HCEC 1CT (cell line): ENCODE results near the gene VTI1A.
"Not testable (repeated sequence)": the region's sequence is repeated elsewhere in the genome, so short reads cannot be mapped to it uniquely, and the experiment has no call there.

ENCODE experiments used
- DNase-seq: peaks from one replicate; pipeline ENCODE4 v3.0.0-alpha.2; 2017

Gene VTI1A

GRCh38 chr10:112456533-112456932, 9.5 kb downstream of the VTI1A start:
- no peak for DNase-seq

- no peak for DNase-seq
Measured at GRCh38 chr10:112460366-112460765, 13.4 kb downstream of the VTI1A start.

DNA sequence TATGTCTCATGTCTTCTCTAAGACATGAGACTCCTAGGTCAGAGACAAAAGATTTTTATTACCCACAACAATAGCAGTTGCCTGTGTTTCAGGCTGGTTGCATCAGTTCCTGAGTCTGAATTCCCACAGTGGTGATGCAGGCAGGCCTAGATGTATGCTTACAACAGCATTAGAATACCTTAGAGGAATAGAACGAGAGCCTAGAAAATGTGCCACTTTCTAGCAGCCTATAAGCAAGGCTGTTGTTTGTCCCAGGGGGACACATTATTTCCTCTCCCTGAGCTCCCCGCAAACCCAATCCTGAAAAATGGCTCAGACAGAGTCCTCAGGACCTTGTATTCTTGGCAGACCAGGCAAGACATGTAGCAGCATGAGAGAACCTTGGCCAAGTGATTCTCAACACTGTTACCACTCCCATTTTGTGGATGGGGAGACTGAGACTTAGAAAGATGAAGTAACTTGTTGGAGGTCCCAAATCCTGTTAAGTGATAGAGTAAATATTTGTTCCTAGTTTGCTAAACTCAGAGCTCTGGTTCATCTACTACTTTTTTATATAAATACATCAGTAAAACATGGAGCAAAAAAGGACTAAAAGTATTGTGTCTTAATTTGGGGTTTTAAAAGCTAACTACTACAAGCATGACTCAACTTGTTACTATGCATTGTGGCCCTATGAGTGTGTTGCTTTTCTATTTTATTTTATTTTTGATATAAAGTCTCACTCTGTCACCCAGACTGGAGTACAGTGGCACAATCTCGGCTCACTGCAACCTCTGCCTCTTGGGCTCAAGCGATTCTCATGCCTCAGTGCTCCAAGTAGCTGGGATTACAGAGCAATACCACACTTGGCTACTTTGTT, 14.2 kb downstream of the VTI1A start:
- DNase-seq = peak; percentile 85

DNA sequence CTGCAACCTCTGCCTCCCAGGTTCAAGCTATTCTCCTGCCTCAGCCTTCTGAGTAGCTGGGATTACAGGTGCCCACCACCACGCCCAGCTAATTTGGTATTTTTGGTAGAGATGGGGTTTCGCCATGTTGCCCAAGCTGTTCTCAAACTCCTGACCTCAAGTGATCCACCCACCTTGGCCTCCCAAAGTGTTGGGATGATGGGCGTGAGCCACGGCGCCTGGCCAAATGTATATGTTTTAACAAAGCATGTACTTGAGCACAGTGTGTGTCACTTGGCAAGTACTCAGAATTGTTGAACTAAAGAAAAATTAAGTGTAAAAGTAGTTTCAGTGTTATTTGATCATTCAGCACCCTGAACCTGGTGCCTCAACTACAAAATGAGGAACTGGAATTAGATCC, 17.1 kb downstream of the VTI1A start:
- not testable (repeated sequence) for DNase-seq

GRCh38 chr10:112465299-112465883, 18.4 kb downstream of the VTI1A start:
- DNase-seq = no peak

GRCh38 chr10:112466802-112467201, 19.8 kb downstream of the VTI1A start:
- no peak for DNase-seq

DNA sequence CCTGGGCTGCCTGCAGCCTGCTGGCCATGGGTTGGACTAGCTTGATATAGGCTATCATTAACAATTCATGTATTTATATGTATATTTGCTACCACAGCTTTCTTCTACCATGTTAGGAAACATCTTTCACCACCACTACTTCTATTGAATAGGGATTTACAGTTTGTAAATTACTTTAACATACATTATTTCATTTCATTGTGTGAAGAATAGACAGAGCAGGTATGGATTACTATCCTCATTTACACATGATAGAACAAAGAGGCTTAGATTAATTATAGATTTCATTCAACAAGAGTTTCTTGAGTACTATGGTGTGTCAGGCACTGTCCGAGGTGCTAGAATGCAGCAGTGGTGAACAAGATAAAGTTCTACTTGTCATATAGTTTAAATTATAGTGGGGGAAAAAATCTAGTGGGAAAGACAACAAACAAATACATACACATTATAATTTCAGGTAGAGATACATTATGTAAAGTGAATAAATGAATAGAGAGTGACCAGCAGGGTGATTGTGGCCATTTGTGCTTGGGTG, 20.6 kb downstream of the VTI1A start:
- no peak for DNase-seq

DNA sequence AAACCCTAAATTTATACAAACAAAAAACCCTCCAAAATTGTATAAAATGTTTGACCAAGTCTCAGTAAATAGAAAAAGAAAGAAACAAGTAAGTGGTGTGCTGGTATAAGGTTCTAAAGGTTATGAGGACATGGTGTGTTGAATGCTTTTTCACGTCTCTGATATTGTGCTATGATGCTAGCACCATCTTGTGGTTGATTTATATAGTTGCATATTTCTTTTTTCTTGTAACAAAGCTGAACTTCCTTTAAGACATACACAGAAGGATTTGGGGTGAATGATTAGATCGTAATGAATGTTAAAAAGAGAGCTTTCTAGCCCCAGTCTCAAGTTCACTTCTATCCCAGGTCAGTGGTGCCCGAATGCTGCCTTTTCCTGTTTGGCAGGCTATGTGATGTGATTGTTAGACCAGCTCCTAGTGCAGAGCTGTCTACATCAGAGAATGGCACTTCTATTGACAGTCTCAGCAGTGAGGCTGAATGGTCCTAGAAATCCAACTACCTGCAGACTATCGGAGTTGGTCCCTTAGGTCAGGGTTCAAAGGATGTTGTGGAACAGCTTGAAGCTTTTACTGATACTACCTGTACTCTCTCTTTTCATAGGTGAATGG, 25.0 kb downstream of the VTI1A start:
- peak; percentile 62 for DNase-seq

DNA sequence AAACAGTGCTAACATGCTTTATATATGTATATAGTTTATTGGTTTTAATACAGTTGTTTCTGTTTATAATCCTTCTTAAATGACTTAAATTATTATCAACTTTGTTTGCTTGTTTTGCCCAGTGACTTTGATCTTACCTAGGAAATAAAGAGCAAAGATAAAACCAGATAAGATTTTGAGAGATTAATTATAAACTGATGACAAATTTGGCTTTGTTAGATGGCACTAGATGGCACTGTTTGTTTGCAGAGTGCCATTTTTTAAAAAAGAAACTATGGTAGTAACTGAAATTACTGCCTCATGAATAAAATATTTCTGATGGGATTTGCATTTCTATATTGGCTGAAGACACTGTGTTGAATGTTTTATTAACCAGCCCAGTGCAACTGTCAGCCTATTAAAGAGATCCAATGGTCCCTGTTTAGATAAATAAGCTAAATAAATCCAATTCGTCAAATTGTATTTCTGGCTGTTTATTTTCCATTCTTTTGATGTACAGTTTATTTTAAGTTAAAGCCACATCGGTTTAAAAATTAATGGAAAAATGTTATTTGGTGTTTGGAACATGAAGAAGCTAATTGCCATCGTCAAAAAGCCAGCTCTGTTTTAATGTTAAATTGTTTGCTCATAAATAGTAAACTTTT, 28.7 kb downstream of the VTI1A start:
- peak; percentile 26 for DNase-seq

- no peak for DNase-seq
Measured at GRCh38 chr10:112481602-112482001, 34.6 kb downstream of the VTI1A start.

DNA sequence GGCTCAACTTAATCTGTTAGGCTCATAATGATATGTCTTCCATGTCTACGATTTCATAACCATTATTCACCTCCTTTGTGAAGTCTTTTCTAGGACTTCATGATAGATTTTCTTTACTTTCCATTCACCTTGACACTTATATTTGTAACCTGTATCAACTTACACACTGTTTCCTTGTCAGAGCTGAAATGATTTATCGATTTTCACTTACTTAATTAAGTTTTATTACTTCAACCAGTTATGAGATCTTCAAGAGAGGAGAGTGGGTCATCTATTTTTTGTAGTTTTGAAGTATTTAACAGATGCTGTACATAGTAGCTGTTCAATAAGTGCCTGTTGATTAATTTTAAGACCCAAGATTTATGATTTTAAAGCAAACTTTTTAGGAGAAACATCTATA, 37.4 kb downstream of the VTI1A start:
- DNase-seq = no peak

DNA sequence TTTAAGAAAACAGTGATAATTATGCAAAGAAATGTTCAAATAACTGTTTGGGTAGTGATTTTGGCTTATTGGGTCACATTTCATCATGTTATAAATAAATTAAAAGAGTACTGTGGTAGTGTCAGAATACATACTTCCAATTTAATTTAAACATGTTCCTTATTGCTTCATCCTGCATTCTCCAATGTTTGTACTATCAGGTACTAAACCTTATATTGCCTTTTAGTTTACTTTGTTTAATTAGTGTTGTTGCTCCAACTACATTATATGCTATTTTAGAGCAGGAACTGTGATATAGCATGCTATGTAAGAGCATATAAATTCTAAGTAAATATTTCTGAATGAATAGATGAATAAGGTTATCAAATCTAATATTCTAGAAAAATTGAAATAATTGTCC, 40.9 kb downstream of the VTI1A start:
- no peak for DNase-seq

DNA sequence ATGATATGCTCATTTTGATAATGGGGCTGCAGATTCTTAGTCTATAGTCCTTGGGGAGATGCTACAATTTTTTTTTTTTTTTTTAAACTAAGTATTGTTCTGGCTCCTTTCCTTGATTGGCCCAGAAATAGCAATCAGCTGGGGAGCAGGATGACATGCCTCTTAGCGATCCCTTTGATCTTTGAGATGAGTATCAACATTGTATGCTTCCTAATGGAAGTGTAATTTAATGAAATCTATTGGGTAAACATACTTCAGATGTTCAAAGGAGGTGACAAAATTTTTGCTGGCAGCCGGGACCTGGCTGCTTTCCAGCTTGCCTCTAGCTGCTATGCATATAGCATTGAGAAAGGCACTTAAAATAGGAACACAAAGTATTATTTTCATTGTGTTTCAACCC, 43.5 kb downstream of the VTI1A start:
- peak; percentile 1 for DNase-seq

GRCh38 chr10:112491144-112491543, 44.1 kb downstream of the VTI1A start:
- no peak for DNase-seq

- no peak for DNase-seq
Measured at GRCh38 chr10:112492736-112493135, 45.7 kb downstream of the VTI1A start.

GRCh38 chr10:112497347-112497950, 50.4 kb downstream of the VTI1A start:
- DNase-seq = no peak

DNA sequence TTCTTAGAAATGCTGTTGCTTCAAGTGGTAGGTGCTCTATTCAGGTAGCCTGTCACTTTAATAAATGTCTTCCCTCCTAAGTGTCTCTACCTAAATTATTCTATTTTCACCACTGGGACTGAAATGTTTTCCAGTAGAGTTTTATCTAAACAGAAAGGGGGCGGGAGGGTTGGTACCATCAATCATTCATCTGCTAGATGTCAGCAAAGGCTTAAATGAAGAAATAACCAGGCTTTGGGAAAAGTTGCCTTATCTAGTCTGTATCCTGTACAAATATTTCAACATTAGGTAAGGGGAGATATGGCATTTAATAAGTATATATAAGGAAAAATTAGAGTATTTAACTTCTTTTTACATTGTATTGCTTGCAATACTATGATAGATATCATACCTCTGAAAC, 51.8 kb downstream of the VTI1A start:
- DNase-seq = no peak

GRCh38 chr10:112499985-112500384, 53.0 kb downstream of the VTI1A start:
- not testable (repeated sequence) for DNase-seq

GRCh38 chr10:112502536-112502935, 55.5 kb downstream of the VTI1A start:
- DNase-seq = no peak

DNA sequence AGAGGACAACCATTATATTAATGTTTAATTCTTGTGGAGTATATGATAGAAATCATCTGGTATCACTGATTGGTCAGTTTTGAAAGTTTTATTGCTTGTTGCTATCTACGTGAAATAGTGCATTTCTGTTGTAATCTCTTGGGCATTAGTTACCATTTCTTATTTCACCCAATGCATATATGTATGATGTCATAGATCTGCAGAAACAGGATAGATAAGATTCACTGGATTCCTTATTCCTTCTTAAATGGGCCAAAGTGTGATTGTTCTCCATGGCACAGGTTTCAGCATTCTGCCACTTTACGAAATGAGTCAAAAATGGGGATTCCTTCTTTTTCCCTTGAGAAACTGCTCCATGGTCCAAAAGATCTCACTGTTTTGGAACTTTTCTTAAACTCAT, 56.6 kb downstream of the VTI1A start:
- DNase-seq = no peak

DNA sequence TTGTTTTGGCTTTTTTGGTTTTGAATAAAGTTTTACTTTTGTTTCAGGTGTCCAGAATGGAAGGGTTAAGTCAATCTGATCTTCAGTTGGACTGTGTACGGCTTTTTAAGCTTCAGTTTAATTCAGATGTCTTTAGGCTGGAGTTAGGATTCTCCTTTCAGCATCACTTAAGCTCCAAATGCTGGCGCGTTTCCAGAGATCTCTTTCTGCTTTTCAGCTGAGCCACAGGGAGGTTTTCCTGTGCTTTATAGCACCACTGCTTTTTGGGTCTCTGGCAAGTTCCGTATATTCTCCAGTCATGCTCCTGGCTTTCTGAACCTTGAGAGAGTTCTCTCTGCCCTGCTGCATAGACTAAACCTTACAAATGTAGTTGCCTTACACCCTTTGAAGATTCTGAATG, 60.0 kb downstream of the VTI1A start:
- no peak for DNase-seq

DNA sequence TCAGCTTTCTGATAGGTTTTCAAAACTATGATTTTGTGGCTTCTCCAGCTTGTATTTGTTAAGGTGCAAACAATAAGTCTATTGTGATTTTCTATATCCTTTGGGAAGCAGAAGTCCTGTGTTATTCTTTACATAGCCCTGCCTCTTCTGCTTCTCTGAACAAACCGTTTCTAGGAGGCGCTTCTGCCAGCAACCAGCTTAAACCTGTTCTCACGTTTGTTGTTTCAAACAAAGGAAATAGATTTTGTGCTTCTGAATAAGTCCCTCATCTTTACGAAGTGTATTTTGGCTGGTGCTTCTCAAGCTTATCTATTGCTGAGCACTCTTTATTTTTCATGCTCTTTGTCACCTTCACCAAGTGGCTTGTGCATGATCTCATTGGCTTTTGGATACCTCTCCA, 61.0 kb downstream of the VTI1A start:
- DNase-seq = no peak
